ENCODE data around the gene FHIT. TPM values are rescaled to one million over a fixed set of nuclear protein-coding genes. Genes with fewer than 3 reads are reported as not detected.
"Not testable (repeated sequence)": the region's sequence is repeated elsewhere in the genome, so short reads cannot be mapped to it uniquely, and the experiment has no call there.

FHIT gene
- total RNA-seq, 2 donors from 2014 or later = 10.4 to 15.8 TPM

- Histone ChIP-seq H3K27ac (no peak overlapping the region), H3K4me1 (no peaks in the 10 kb centered on the region), H3K36me3 (replicated peaks in 1 of 2; ENCODE audit: insufficient read depth in 1 of 2, low read depth in 2 of 2) (no peaks in the 10 kb centered on the region), H3K4me3 (no peak overlapping the region), H3K27me3 (no peaks in the 10 kb centered on the region), H3K9me3 (no peaks in the 10 kb centered on the region)
- WGBS, 2 donors = 92 to 94% methylated on average over 2 of the region's 2 CpGs
- ATAC-seq (no peak), DNase-seq (no peak)
- intact Hi-C loops (cut with DNase I) = no loop called here
- TF ChIP-seq POLR2A (IDR thresholded peaks at IDR 0.05) (no peak), CTCF (IDR thresholded peaks at IDR 0.05) (no peak)
These were observed 51.4 kb downstream of the FHIT start for GRCh38 chr3:61199843-61200242.

- TF ChIP-seq POLR2A (IDR thresholded peaks at IDR 0.05) = no peak
- TF ChIP-seq CTCF (IDR thresholded peaks at IDR 0.05) = no peak
- Histone ChIP-seq H3K36me3 (replicated peaks in 1 of 2; ENCODE audit: insufficient read depth in 1 of 2, low read depth in 2 of 2) (no peaks in the 10 kb centered on the region), H3K27me3 (no peaks in the 10 kb centered on the region), H3K4me3 (no peak overlapping the region), H3K9me3 (no peaks in the 10 kb centered on the region), H3K4me1 (no peaks in the 10 kb centered on the region), H3K27ac (no peak overlapping the region)
- ATAC-seq (no peak), DNase-seq (no peak)
- intact Hi-C loops (cut with DNase I) = no loop called here
- 58 to 65% methylated on average over 4 of the region's 4 CpGs for WGBS, 2 donors
These were observed 56.2 kb downstream of the FHIT start for GRCh38 chr3:61194892-61195538.

- intact Hi-C loops (cut with DNase I) = no loop called here
- no peaks in the 10 kb centered on the region for H3K27me3 ChIP-seq
- DNase-seq (no peak), ATAC-seq (no peak)
- no peaks in the 10 kb centered on the region for H3K36me3 ChIP-seq (replicated peaks in 1 of 2; ENCODE audit: insufficient read depth in 1 of 2, low read depth in 2 of 2)
- no peaks in the 10 kb centered on the region for H3K9me3 ChIP-seq
- no peaks in the 10 kb centered on the region for H3K4me1 ChIP-seq
- no peak overlapping the region for H3K27ac ChIP-seq
- TF ChIP-seq POLR2A (IDR thresholded peaks at IDR 0.05) (no peak), CTCF (IDR thresholded peaks at IDR 0.05) (no peak)
- H3K4me3 ChIP-seq = no peak overlapping the region
These were observed 59.0 kb downstream of the FHIT start for GRCh38 chr3:61192222-61192621.

- H3K9me3 ChIP-seq; DNase-seq; ATAC-seq; H3K36me3 ChIP-seq (replicated peaks in 1 of 2; ENCODE audit: insufficient read depth in 1 of 2, low read depth in 2 of 2); H3K27ac ChIP-seq; H3K4me1 ChIP-seq; H3K4me3 ChIP-seq; intact Hi-C loops (cut with DNase I); H3K27me3 ChIP-seq: not testable (repeated sequence)
- 92 to 100% methylated on average over 1 of the region's 1 CpG for WGBS, 2 donors
These were observed 61.0 kb downstream of the FHIT start for GRCh38 chr3:61190205-61190604.

GRCh38 chr3:61186030-61186429 lies 65.2 kb downstream of the FHIT start:
- TF ChIP-seq POLR2A (IDR thresholded peaks at IDR 0.05) (no peak), CTCF (IDR thresholded peaks at IDR 0.05) (no peak)
- intact Hi-C loops (cut with DNase I) = no loop called here
- H3K27me3 ChIP-seq = no peaks in the 10 kb centered on the region
- H3K4me1 ChIP-seq = peaks cover 13% of the 10 kb centered on the region
- H3K9me3 ChIP-seq = no peaks in the 10 kb centered on the region
- 43 to 47% methylated on average over 3 of the region's 3 CpGs for WGBS, 2 donors
- ATAC-seq (peak; percentile 40), DNase-seq (peak in 1 of 4 donors; percentile 9)
- no peak overlapping the region for H3K27ac ChIP-seq
- no peak overlapping the region for H3K4me3 ChIP-seq
- no peaks in the 10 kb centered on the region for H3K36me3 ChIP-seq (replicated peaks in 1 of 2; ENCODE audit: insufficient read depth in 1 of 2, low read depth in 2 of 2)
